ENCODE data around the gene TTC3.

TTC3 gene

DNA sequence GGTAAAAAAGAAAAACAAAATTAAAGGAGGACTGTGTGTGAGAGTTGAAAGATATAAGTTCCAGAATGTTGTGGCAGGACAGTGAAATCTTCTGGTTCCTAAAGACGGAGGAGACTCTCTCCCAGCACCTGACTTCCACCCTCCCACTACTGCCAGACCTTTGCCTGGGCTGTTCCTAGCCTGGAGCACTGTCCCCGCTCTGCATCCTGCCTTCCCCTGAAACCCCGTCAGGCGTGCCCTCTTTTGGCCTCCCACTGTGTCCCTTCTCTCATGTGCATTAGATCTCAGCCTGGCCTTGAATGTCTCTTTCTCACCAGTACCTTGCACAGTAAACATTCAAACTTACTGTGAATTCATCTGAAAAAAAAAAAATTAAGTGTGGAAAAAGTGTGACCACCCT is 120.0 kb downstream of the TTC3 start:
- Histone ChIP-seq H3K9me3 (ENCODE audit: insufficient read depth, low read depth, low read length) (no peaks in the 10 kb centered on the region), H3K4me3 (ENCODE audit: low read length, poor library complexity, severe bottlenecking) (no peak overlapping the region), H3K36me3 (ENCODE audit: insufficient read depth, low read length) (peaks cover 86% of the 10 kb centered on the region; the same call in 1 of the 2 replicates), H3K9ac (ENCODE audit: low read depth, low read length, poor library complexity, severe bottlenecking) (no peak overlapping the region), H3K79me2 (ENCODE audit: insufficient read depth, low read length) (no peaks in the 10 kb centered on the region), H4K20me1 (ENCODE audit: insufficient read depth, low read length, poor library complexity, severe bottlenecking) (no peaks in the 10 kb centered on the region), H2AFZ (ENCODE audit: low read length) (no peak overlapping the region), H3K4me1 (ENCODE audit: insufficient read depth, low read length, poor library complexity, severe bottlenecking) (no peaks in the 10 kb centered on the region), H3K4me2 (ENCODE audit: low read depth, low read length, poor library complexity, severe bottlenecking) (no peak overlapping the region), H3K27me3 (ENCODE audit: insufficient read depth, low read length, poor library complexity, severe bottlenecking) (no peaks in the 10 kb centered on the region), H3K9me2 (replicated peaks; ENCODE audit: low read depth, low read length) (no peaks in the 10 kb centered on the region), H3F3A (ENCODE audit: low read depth) (no peaks in the 10 kb centered on the region)
- no peak for TF ChIP-seq EZH2phosphoT487 (IDR thresholded peaks at IDR 0.05; ENCODE audit: borderline replicate concordance)
- TF ChIP-seq, protein P1, sequence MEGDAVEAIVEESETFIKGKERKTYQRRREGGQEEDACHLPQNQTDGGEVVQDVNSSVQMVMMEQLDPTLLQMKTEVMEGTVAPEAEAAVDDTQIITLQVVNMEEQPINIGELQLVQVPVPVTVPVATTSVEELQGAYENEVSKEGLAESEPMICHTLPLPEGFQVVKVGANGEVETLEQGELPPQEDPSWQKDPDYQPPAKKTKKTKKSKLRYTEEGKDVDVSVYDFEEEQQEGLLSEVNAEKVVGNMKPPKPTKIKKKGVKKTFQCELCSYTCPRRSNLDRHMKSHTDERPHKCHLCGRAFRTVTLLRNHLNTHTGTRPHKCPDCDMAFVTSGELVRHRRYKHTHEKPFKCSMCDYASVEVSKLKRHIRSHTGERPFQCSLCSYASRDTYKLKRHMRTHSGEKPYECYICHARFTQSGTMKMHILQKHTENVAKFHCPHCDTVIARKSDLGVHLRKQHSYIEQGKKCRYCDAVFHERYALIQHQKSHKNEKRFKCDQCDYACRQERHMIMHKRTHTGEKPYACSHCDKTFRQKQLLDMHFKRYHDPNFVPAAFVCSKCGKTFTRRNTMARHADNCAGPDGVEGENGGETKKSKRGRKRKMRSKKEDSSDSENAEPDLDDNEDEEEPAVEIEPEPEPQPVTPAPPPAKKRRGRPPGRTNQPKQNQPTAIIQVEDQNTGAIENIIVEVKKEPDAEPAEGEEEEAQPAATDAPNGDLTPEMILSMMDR (conservative IDR thresholded peaks at IDR 0.05; ENCODE audit: low read length) = no peak

- no peak overlapping the region for H3K4me3 ChIP-seq (ENCODE audit: low read length, poor library complexity, severe bottlenecking)
- H3K36me3 ChIP-seq (ENCODE audit: insufficient read depth, low read length) = peaks cover 86% of the 10 kb centered on the region; the same call in 1 of the 2 replicates
- H3K9me2 ChIP-seq (replicated peaks; ENCODE audit: low read depth, low read length) = no peaks in the 10 kb centered on the region
These were observed 120.6 kb downstream of the TTC3 start for GRCh38 chr21:37193676-37194075.

DNA sequence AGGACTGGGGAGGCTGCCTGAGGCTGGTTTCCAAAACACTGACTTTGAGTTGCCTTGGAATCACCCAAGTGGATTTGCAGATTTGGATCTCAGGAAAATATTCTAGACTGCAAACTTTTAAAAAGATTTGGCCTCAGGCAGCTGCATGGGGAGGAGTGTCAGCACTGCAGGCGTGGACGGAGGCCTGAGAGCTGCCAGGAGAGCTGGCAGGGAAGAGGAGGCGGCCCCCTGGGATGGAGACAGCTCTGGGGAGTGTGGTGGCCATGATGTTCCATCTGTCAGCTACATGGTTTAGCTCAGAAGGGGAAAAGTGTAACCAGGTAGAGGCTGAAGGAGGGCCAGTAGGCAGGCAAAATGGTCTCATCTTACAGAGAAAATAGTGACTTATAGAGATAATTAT is 122.0 kb downstream of the TTC3 start:
- no peak for TF ChIP-seq EZH2phosphoT487 (IDR thresholded peaks at IDR 0.05; ENCODE audit: borderline replicate concordance)
- TF ChIP-seq, protein P1 (conservative IDR thresholded peaks at IDR 0.05; ENCODE audit: low read length) = no peak
- Histone ChIP-seq H3K36me3 (ENCODE audit: insufficient read depth, low read length) (peaks cover 87% of the 10 kb centered on the region; the same call in 1 of the 2 replicates), H3K9ac (ENCODE audit: low read depth, low read length, poor library complexity, severe bottlenecking) (no peak overlapping the region), H3K4me2 (ENCODE audit: low read depth, low read length, poor library complexity, severe bottlenecking) (no peak overlapping the region), H3F3A (ENCODE audit: low read depth) (no peaks in the 10 kb centered on the region), H3K27me3 (ENCODE audit: insufficient read depth, low read length, poor library complexity, severe bottlenecking) (no peaks in the 10 kb centered on the region), H4K20me1 (ENCODE audit: insufficient read depth, low read length, poor library complexity, severe bottlenecking) (no peaks in the 10 kb centered on the region), H3K9me2 (replicated peaks; ENCODE audit: low read depth, low read length) (no peaks in the 10 kb centered on the region), H2AFZ (ENCODE audit: low read length) (no peak overlapping the region), H3K9me3 (ENCODE audit: insufficient read depth, low read depth, low read length) (no peaks in the 10 kb centered on the region), H3K4me3 (ENCODE audit: low read length, poor library complexity, severe bottlenecking) (no peak overlapping the region), H3K79me2 (ENCODE audit: insufficient read depth, low read length) (no peaks in the 10 kb centered on the region), H3K4me1 (ENCODE audit: insufficient read depth, low read length, poor library complexity, severe bottlenecking) (no peaks in the 10 kb centered on the region)

More at GRCh38 chr21:37193676-37194075, 120.6 kb downstream of the TTC3 start:
- Histone ChIP-seq H3K9me3 (ENCODE audit: insufficient read depth, low read depth, low read length) (no peaks in the 10 kb centered on the region), H3K79me2 (ENCODE audit: insufficient read depth, low read length) (no peaks in the 10 kb centered on the region), H4K20me1 (ENCODE audit: insufficient read depth, low read length, poor library complexity, severe bottlenecking) (no peaks in the 10 kb centered on the region), H3K4me2 (ENCODE audit: low read depth, low read length, poor library complexity, severe bottlenecking) (no peak overlapping the region), H3K27me3 (ENCODE audit: insufficient read depth, low read length, poor library complexity, severe bottlenecking) (no peaks in the 10 kb centered on the region), H2AFZ (ENCODE audit: low read length) (no peak overlapping the region), H3F3A (ENCODE audit: low read depth) (no peaks in the 10 kb centered on the region), H3K4me1 (ENCODE audit: insufficient read depth, low read length, poor library complexity, severe bottlenecking) (no peaks in the 10 kb centered on the region), H3K9ac (ENCODE audit: low read depth, low read length, poor library complexity, severe bottlenecking) (no peak overlapping the region)
- TF ChIP-seq, protein P1 (conservative IDR thresholded peaks at IDR 0.05; ENCODE audit: low read length) = no peak
- TF ChIP-seq EZH2phosphoT487 (IDR thresholded peaks at IDR 0.05; ENCODE audit: borderline replicate concordance) = no peak
